Kidney (tissue), 14 donors: ENCODE measurements around the gene UAP1. TPM values are rescaled to one million over a fixed set of nuclear protein-coding genes. Genes with fewer than 3 reads are reported as not detected.
A peak's percentile ranks its signal among the peaks of the same experiment; 100 is the strongest.

Experiments
- DNase-seq, 5 donors: peaks; one replicate each; pipeline ENCODE4 v3.0.0-alpha.2; 2013 to 2020
- FAIRE-seq: peaks from 2 replicates; lab custom pipeline; 2012; peaks lifted over from hg19 to GRCh38; lab: Jason Lieb, UNC
- H3K27ac ChIP-seq, 2 donors: one replicate each; pipeline ENCODE4 v1.7.0; 2013; ENCODE audit warnings: low read depth in 2 of 2, low read length in 2 of 2, inconsistent platforms in 1 of 2
- H3K27me3 ChIP-seq: one replicate; pipeline ENCODE4 v1.7.1; 2013; ENCODE audit warnings: low read length, inconsistent platforms; ENCODE audit not compliant: control insufficient read depth, insufficient read depth
- H3K36me3 ChIP-seq, 3 donors: one replicate each; pipeline versions ENCODE4 v1.7.0 to v1.7.1; 2013; ENCODE audit warnings: low read length in 3 of 3, control low read depth in 1 of 3, inconsistent platforms in 1 of 3; ENCODE audit not compliant: insufficient read depth in 3 of 3, control insufficient read depth in 2 of 3
- H3K4me1 ChIP-seq, 3 donors: one replicate each; pipeline versions ENCODE4 v1.7.0 to v1.7.1; 2013; ENCODE audit warnings: low read length in 3 of 3, inconsistent platforms in 1 of 3, low read depth in 1 of 3; ENCODE audit not compliant: control insufficient read depth in 2 of 3, insufficient read depth in 2 of 3
- H3K4me3 ChIP-seq, 3 donors: one replicate each; pipeline versions ENCODE4 v1.7.0 to v1.8.1; 2013; ENCODE audit warnings: low read length in 3 of 3, control low read depth in 1 of 3, inconsistent platforms in 1 of 3
- H3K9ac ChIP-seq, 3 donors: one replicate each; pipeline versions ENCODE4 v1.7.0 to v1.7.1; 2013; ENCODE audit warnings: low read length in 3 of 3, control low read depth in 1 of 3, inconsistent platforms in 1 of 3
- H3K9me3 ChIP-seq, 3 donors: one replicate each; pipeline versions ENCODE4 v1.7.0 to v1.7.1; 2013; ENCODE audit warnings: low read length in 3 of 3, control low read depth in 1 of 3, inconsistent platforms in 1 of 3; ENCODE audit not compliant: control insufficient read depth in 2 of 3, insufficient read depth in 1 of 3
- CTCF ChIP-seq: IDR thresholded peaks from 3 replicates; pipeline ENCODE4 v1.5.1; 2012; ENCODE audit warnings: mild to moderate bottlenecking, moderate library complexity, borderline replicate concordance; ENCODE audit not compliant: insufficient read depth; ENCODE audit errors: extremely low read depth
- intact Hi-C: fragments of 100-400 bp; cut with DNase I; formaldehyde crosslinking; loops from one replicate; pipeline ENCODE4 v1.11.1; 2022
- polyA plus RNA-seq: library from polyadenylated mRNA; stranded (reverse); fragments of 350-450 nt; fragmentation: Illumina TruSeq; extraction: RNeasy Lipid Tissue Mini Kit (QIAGEN cat#74804); gene quantifications from one replicate; pipeline ENCODE4 v1.2.3, GENCODE V29; 2014; ENCODE audit warnings: low read depth, low replicate concordance; ENCODE audit not compliant: insufficient read depth
- total RNA-seq: library from RNA; stranded (reverse); fragmentation: NEBNext Ultra II Directional; extraction: Animal tissue kit (Norgen Biotek cat#: 25700); gene quantifications from one replicate; pipeline ENCODE4 v1.2.1, GENCODE V29; 2021
- donor health status: control.
- donor health status: control.
- donor health status: control.
- donor health status: control.
- donor health status: control.
- donor health status: DM: yes; HTN: yes; CAD: no.
- donor health status: Normal renal cell carcinoma (clear cell type).

Gene UAP1
- total and polyA plus RNA-seq, 2 donors from 2014 or later: 23.6 to 30.6 TPM

GRCh38 chr1:162627662-162628296, 66.3 kb downstream of the UAP1 start:
- DNase-seq (peak in 1 of 5 donors; percentile 26), FAIRE-seq (no peak)
- no peak overlapping the region for H3K4me3 ChIP-seq
- H3K9me3 ChIP-seq: no peaks in the 10 kb centered on the region
- TF ChIP-seq CTCF: peak; percentile 28
- H3K27ac ChIP-seq: no peak overlapping the region
- H3K9ac ChIP-seq: no peak overlapping the region
- intact Hi-C loops: no loop called here
- H3K36me3 ChIP-seq: no peaks in the 10 kb centered on the region
- H3K4me1 ChIP-seq: no peaks in the 10 kb centered on the region
- H3K27me3 ChIP-seq: no peaks in the 10 kb centered on the region

- TF ChIP-seq CTCF: no peak
- Histone ChIP-seq H3K36me3 (no peaks in the 10 kb centered on the region), H3K4me1 (no peaks in the 10 kb centered on the region), H3K27ac (no peak overlapping the region), H3K9me3 (no peaks in the 10 kb centered on the region), H3K4me3 (no peak overlapping the region), H3K27me3 (no peaks in the 10 kb centered on the region), H3K9ac (no peak overlapping the region)
- intact Hi-C loops: no loop called here
- DNase-seq: no peak
- FAIRE-seq: no peak
These were observed 67.6 kb downstream of the UAP1 start for GRCh38 chr1:162629077-162629627.

- Histone ChIP-seq H3K4me3 (no peak overlapping the region), H3K36me3 (no peaks in the 10 kb centered on the region), H3K9ac (no peak overlapping the region), H3K27ac (no peak overlapping the region), H3K27me3 (no peaks in the 10 kb centered on the region), H3K9me3 (no peaks in the 10 kb centered on the region), H3K4me1 (no peaks in the 10 kb centered on the region)
- DNase-seq (no peak), FAIRE-seq (no peak)
- TF ChIP-seq CTCF: no peak
- intact Hi-C loops: no loop called here
These were observed 68.1 kb downstream of the UAP1 start for GRCh38 chr1:162629651-162630050.
